ENCODE data around the gene HDHD5. TPM values are rescaled to one million over a fixed set of nuclear protein-coding genes. Genes with fewer than 3 reads are reported as not detected.
A peak's percentile ranks its signal among the peaks of the same experiment; 100 is the strongest.

The HDHD5 gene
- total and polyA plus RNA-seq, 11 donors: 31.8 to 72.1 (median 49.0) TPM

DNA sequence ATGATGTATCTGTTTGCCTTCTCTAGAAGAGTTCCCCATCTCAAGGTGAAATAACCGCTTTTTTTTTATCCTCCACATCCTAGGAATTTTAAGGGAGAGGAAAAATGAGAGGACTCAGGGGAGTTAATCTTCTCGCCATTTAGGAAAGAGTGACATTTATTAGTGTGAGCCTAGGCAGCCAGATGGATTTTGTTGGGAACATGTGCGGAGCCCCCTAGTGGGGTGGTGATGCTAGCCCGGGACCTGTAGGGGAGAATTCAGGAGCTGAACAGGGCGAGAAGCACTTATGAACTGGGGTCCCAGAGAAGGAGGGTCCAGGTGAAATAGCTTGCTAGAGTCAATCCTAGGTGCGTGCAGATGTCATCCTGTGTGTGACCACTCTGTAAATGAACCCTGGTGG, 63.5 kb downstream of the HDHD5 start:
- peak overlapping the region in 1 of 12 donors; percentile 13 for H3K27ac ChIP-seq
- intact Hi-C loops (cut with DNase I): loop anchor here in 1 of 10 donors (10.0 kb wide), 1 partner anchor 49 kb away; no protein-coding TSS in a partner anchor
- ATAC-seq: no peak
- H3K27me3 ChIP-seq: no peaks in the 10 kb centered on the region
- peaks cover 0 to 82% (median 0%) of the 10 kb centered on the region in 12 donors for H3K4me1 ChIP-seq
- no peaks in the 10 kb centered on the region for H3K9me3 ChIP-seq
- H3K4me3 ChIP-seq: no peak overlapping the region
- H3K36me3 ChIP-seq: peaks cover 0 to 38% (median 30%) of the 10 kb centered on the region in 9 donors
- no peak for DNase-seq
- WGBS, 4 donors: 74 to 89% (median 84%) methylated on average over 6 of the region's 6 CpGs
- no peak for TF ChIP-seq POLR2A (IDR thresholded peaks at IDR 0.05)
- TF ChIP-seq, protein P1, sequence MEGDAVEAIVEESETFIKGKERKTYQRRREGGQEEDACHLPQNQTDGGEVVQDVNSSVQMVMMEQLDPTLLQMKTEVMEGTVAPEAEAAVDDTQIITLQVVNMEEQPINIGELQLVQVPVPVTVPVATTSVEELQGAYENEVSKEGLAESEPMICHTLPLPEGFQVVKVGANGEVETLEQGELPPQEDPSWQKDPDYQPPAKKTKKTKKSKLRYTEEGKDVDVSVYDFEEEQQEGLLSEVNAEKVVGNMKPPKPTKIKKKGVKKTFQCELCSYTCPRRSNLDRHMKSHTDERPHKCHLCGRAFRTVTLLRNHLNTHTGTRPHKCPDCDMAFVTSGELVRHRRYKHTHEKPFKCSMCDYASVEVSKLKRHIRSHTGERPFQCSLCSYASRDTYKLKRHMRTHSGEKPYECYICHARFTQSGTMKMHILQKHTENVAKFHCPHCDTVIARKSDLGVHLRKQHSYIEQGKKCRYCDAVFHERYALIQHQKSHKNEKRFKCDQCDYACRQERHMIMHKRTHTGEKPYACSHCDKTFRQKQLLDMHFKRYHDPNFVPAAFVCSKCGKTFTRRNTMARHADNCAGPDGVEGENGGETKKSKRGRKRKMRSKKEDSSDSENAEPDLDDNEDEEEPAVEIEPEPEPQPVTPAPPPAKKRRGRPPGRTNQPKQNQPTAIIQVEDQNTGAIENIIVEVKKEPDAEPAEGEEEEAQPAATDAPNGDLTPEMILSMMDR (IDR thresholded peaks at IDR 0.05): peak in 5 of 12 donors; percentile 7 to 29 (median 11)

DNA sequence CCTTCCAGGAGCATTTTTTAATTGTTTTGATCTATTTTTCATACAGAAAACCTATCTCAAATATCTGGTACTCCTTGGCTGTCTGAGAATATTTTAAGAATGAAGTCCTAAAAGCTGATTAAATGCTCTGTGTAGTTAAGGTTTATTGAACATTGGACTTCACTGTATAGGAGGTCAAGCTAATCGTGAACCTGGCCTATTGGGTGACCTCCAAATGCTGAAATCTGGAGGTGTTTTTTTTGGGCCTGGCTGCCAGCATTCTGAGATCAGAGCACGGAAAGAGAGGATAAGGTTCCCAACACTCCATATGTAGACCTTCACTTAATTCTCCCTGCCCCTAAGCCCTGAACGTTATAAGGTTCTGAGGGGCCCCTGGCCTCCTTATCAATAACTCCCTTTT, 66.0 kb downstream of the HDHD5 start:
- H3K36me3 ChIP-seq: peaks cover 0 to 13% (median 6%) of the 10 kb centered on the region in 9 donors
- no peak overlapping the region for H3K27ac ChIP-seq
- TF ChIP-seq POLR2A (IDR thresholded peaks at IDR 0.05): no peak
- TF ChIP-seq, protein P1 (IDR thresholded peaks at IDR 0.05): no peak
- no peaks in the 10 kb centered on the region for H3K27me3 ChIP-seq
- ATAC-seq (no peak), DNase-seq (no peak)
- H3K4me1 ChIP-seq: peaks cover 0 to 76% (median 0%) of the 10 kb centered on the region in 12 donors
- no peak overlapping the region for H3K4me3 ChIP-seq
- 51 to 74% (median 62%) methylated on average over 3 of the region's 3 CpGs for WGBS, 4 donors
- H3K9me3 ChIP-seq: no peaks in the 10 kb centered on the region
- intact Hi-C loops (cut with DNase I): loop anchor here in 2 of 10 donors (5.0 to 10.0 kb wide), 2 partner anchors 52 to 64 kb away; partner anchors contain the start of gene HDHD5 (in 1 of the 2)

DNA sequence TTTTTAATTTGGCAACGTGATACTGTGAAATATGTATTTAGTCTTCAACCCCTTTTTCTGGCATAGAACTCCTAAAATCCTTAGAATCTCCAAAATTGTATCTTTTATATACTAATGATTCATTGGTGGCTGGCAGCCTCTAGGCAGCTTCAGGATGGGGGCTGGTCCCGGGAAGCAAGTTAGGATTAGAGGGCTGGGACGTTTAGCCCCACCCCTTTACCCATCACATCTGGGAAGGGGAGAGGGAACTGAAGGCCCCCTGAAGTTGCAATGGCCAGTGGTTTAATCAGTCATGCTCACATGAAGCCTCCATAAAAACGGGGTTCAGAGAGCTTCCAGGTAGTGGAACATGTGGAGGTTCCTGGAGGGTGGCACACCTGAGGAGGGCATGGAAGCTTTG, 67.2 kb downstream of the HDHD5 start:
- Histone ChIP-seq H3K27me3 (no peaks in the 10 kb centered on the region), H3K9me3 (no peaks in the 10 kb centered on the region), H3K4me1 (peaks cover 0 to 75% (median 3%) of the 10 kb centered on the region in 12 donors), H3K4me3 (no peak overlapping the region), H3K27ac (no peak overlapping the region), H3K36me3 (peaks cover 0 to 1% (median 0%) of the 10 kb centered on the region in 9 donors)
- intact Hi-C loops (cut with DNase I): loop anchor here in 2 of 10 donors (5.0 to 10.0 kb wide), 2 partner anchors 53 to 65 kb away; partner anchors contain the start of gene HDHD5 (in 1 of the 2)
- ATAC-seq (no peak), DNase-seq (no peak)
- WGBS, 4 donors: 64 to 79% (median 70%) methylated on average over 4 of the region's 4 CpGs
- TF ChIP-seq, protein P1 (IDR thresholded peaks at IDR 0.05): no peak
- TF ChIP-seq POLR2A (IDR thresholded peaks at IDR 0.05): no peak

DNA sequence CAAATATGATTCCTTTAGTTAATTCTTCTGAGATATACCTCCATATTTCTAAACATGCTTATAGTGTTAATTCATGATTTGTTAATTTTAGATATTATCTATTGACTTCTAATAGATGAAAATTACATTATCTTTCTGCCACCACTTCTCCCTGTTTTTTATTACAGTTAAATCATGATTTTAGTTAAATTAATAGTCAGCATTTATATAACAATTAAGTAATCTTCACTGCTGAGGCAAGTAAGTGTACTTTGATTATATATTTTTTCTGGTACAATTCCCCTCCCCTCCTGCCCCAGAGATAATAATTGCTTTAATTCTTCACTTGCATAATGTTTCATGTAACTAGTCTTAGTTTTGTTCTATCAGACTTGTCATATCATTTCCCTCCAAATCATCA, 68.5 kb downstream of the HDHD5 start:
- H3K4me3 ChIP-seq: no peak overlapping the region
- DNase-seq (no peak), ATAC-seq (no peak)
- no peaks in the 10 kb centered on the region for H3K36me3 ChIP-seq
- no peaks in the 10 kb centered on the region for H3K9me3 ChIP-seq
- intact Hi-C loops (cut with DNase I): loop anchor here in 2 of 10 donors (5.0 to 10.0 kb wide), 2 partner anchors 54 to 67 kb away; partner anchors contain the start of gene HDHD5 (in 1 of the 2)
- TF ChIP-seq, protein P1 (IDR thresholded peaks at IDR 0.05): no peak
- TF ChIP-seq POLR2A (IDR thresholded peaks at IDR 0.05): no peak
- peaks cover 0 to 75% (median 11%) of the 10 kb centered on the region in 12 donors for H3K4me1 ChIP-seq
- H3K27ac ChIP-seq: no peak overlapping the region
- no peaks in the 10 kb centered on the region for H3K27me3 ChIP-seq

Other genes starting within 250 kb of the HDHD5 start
- not detected for gene GAB4, start 151.1 kb downstream of the HDHD5 start, total RNA-seq
- gene GAB4, start 151.1 kb downstream of the HDHD5 start, polyA plus RNA-seq: not detected
- 10 to 100 TPM in 3 of 9 donors, 1 to 10 TPM in 6; 5.8 to 23.1 (median 9.4) TPM for gene IL17RA, start 74.3 kb downstream of the HDHD5 start, total RNA-seq
- 1 to 10 TPM; 3.1 to 7.8 TPM for gene IL17RA, start 74.3 kb downstream of the HDHD5 start, polyA plus RNA-seq
- gene TMEM121B, start 37.9 kb downstream of the HDHD5 start, total RNA-seq: 1 to 10 TPM; 1.1 to 3.3 (median 1.8) TPM
- 1 to 10 TPM in 1 of 2 donors, under 1 TPM in 1; 0.49 to 1.2 TPM for gene TMEM121B, start 37.9 kb downstream of the HDHD5 start, polyA plus RNA-seq
- 100 to 1,000 TPM in 2 of 9 donors, 10 to 100 TPM in 6, 1 to 10 TPM in 1; 6.7 to 108 (median 54.2) TPM for gene ADA2, start 60.2 kb upstream of the HDHD5 start, total RNA-seq
- gene ADA2, start 60.2 kb upstream of the HDHD5 start, polyA plus RNA-seq: 10 to 100 TPM; 16.1 TPM
- 10 to 100 TPM in 1 of 9 donors, 1 to 10 TPM in 8; 4.7 to 11.6 (median 6.9) TPM for gene CECR2, start 210.2 kb upstream of the HDHD5 start, total RNA-seq
- 1 to 10 TPM; 3.8 to 4.4 TPM for gene CECR2, start 210.2 kb upstream of the HDHD5 start, polyA plus RNA-seq